ENCODE results near the gene KAZN. TPM values are rescaled to one million over a fixed set of nuclear protein-coding genes. Genes with fewer than 3 reads are reported as not detected.

The KAZN gene
- total RNA-seq, 1 donor from 2014 or later, result 5.7 TPM

- TF ChIP-seq CTCF (conservative IDR thresholded peaks at IDR 0.05; ENCODE audit: low read depth, low read length), result no peak
- no peak overlapping the region for H3K4me3 ChIP-seq (ENCODE audit: low read depth, low read length)
- DNase-seq (ENCODE audit: low read depth), result no peak
Observed at GRCh38 chr1:14841456-14841855, 243.0 kb downstream of the KAZN start.

GRCh38 chr1:14841951-14842350, 243.5 kb downstream of the KAZN start:
- no peak for TF ChIP-seq CTCF (conservative IDR thresholded peaks at IDR 0.05; ENCODE audit: low read depth, low read length)
- no peak overlapping the region for H3K4me3 ChIP-seq (ENCODE audit: low read depth, low read length)
- DNase-seq (ENCODE audit: low read depth), result no peak

GRCh38 chr1:14842361-14842760, 243.9 kb downstream of the KAZN start:
- no peak for TF ChIP-seq CTCF (conservative IDR thresholded peaks at IDR 0.05; ENCODE audit: low read depth, low read length)
- H3K4me3 ChIP-seq (ENCODE audit: low read depth, low read length), result no peak overlapping the region
- no peak for DNase-seq (ENCODE audit: low read depth)

- DNase-seq (ENCODE audit: low read depth), result no peak
- TF ChIP-seq CTCF (conservative IDR thresholded peaks at IDR 0.05; ENCODE audit: low read depth, low read length), result no peak
- H3K4me3 ChIP-seq (ENCODE audit: low read depth, low read length), result no peak overlapping the region
Observed at GRCh38 chr1:14842891-14843290, 244.4 kb downstream of the KAZN start.

GRCh38 chr1:14843525-14843924, 245.0 kb downstream of the KAZN start:
- TF ChIP-seq CTCF (conservative IDR thresholded peaks at IDR 0.05; ENCODE audit: low read depth, low read length), result no peak
- DNase-seq (ENCODE audit: low read depth), result no peak

GRCh38 chr1:14844356-14844755, 245.9 kb downstream of the KAZN start:
- no peak for DNase-seq (ENCODE audit: low read depth)
- no peak overlapping the region for H3K4me3 ChIP-seq (ENCODE audit: low read depth, low read length)
- TF ChIP-seq CTCF (conservative IDR thresholded peaks at IDR 0.05; ENCODE audit: low read depth, low read length), result no peak

More at GRCh38 chr1:14843525-14843924, 245.0 kb downstream of the KAZN start:
- H3K4me3 ChIP-seq (ENCODE audit: low read depth, low read length), result no peak overlapping the region

GRCh38 chr1:14844923-14845617, 246.6 kb downstream of the KAZN start:
- H3K4me3 ChIP-seq (ENCODE audit: low read depth, low read length), result no peak overlapping the region
- no peak for TF ChIP-seq CTCF (conservative IDR thresholded peaks at IDR 0.05; ENCODE audit: low read depth, low read length)

More at GRCh38 chr1:14844923-14845617, 246.6 kb downstream of the KAZN start:
- DNase-seq (ENCODE audit: low read depth), result no peak

Measured in epithelial cell of proximal tubule (primary cell).